ENCODE measurements around the gene CASTOR1.

Gene CASTOR1

GRCh38 chr22:30277547-30278344 is 11.6 kb downstream of the CASTOR1 start:
- no peaks in the 10 kb centered on the region for H3K36me3 ChIP-seq (ENCODE audit: control insufficient read depth, insufficient read depth, low read length)
- H3K4me3 ChIP-seq (ENCODE audit: low read length) = no peak overlapping the region
- H4K5ac ChIP-seq (ENCODE audit: low read length) = no peak overlapping the region
- H3K23ac ChIP-seq (ENCODE audit: low read length) = no peak overlapping the region
- no peak overlapping the region for H3K27ac ChIP-seq (ENCODE audit: low read depth, low read length)
- H3K4me1 ChIP-seq (ENCODE audit: control insufficient read depth, low read depth, low read length) = no peaks in the 10 kb centered on the region
- no peak overlapping the region for H2BK120ac ChIP-seq (ENCODE audit: low read depth, low read length)
- no peak overlapping the region for H3K4ac ChIP-seq (ENCODE audit: low read depth, low read length)
- H3K79me2 ChIP-seq (ENCODE audit: control insufficient read depth, insufficient read depth, low read length) = no peaks in the 10 kb centered on the region
- H3K79me1 ChIP-seq (ENCODE audit: low read length) = no peaks in the 10 kb centered on the region
- H2AK5ac ChIP-seq (ENCODE audit: low read length) = no peak overlapping the region
- H3K9ac ChIP-seq (ENCODE audit: low read length) = no peak overlapping the region
- no peak overlapping the region for H3K18ac ChIP-seq (ENCODE audit: low read length)
- H3K4me2 ChIP-seq (ENCODE audit: low read length) = no peak overlapping the region
- no peak for DNase-seq
- H4K8ac ChIP-seq (ENCODE audit: low read depth, low read length) = no peak overlapping the region
- no peaks in the 10 kb centered on the region for H3K27me3 ChIP-seq (ENCODE audit: insufficient read depth, low read length, poor library complexity)
- no peak overlapping the region for H2BK15ac ChIP-seq (replicated peaks; ENCODE audit: low read depth)
- peak overlapping the region; percentile 50 for H3K56ac ChIP-seq (ENCODE audit: low read length)
- no CpG with 5 or more reads among the region's 14 CpGs for WGBS (ENCODE audit: extremely low coverage, insufficient coverage, low lambda C conversion rate)
- H2BK5ac ChIP-seq (ENCODE audit: low read length) = no peak overlapping the region

- Histone ChIP-seq H2BK120ac (ENCODE audit: low read depth, low read length) (no peak overlapping the region), H3K4me1 (ENCODE audit: control insufficient read depth, low read depth, low read length) (no peaks in the 10 kb centered on the region), H2BK15ac (replicated peaks; ENCODE audit: low read depth) (no peak overlapping the region), H2AK5ac (ENCODE audit: low read length) (no peak overlapping the region), H3K56ac (ENCODE audit: low read length) (no peak overlapping the region), H3K79me1 (ENCODE audit: low read length) (no peaks in the 10 kb centered on the region), H3K79me2 (ENCODE audit: control insufficient read depth, insufficient read depth, low read length) (no peaks in the 10 kb centered on the region), H3K27me3 (ENCODE audit: insufficient read depth, low read length, poor library complexity) (no peaks in the 10 kb centered on the region), H4K8ac (ENCODE audit: low read depth, low read length) (no peak overlapping the region), H3K4ac (ENCODE audit: low read depth, low read length) (no peak overlapping the region), H3K27ac (ENCODE audit: low read depth, low read length) (no peak overlapping the region), H4K5ac (ENCODE audit: low read length) (no peak overlapping the region), H3K9ac (ENCODE audit: low read length) (no peak overlapping the region), H3K4me3 (ENCODE audit: low read length) (no peak overlapping the region), H3K4me2 (ENCODE audit: low read length) (no peak overlapping the region), H3K36me3 (ENCODE audit: control insufficient read depth, insufficient read depth, low read length) (no peaks in the 10 kb centered on the region), H2BK5ac (ENCODE audit: low read length) (no peak overlapping the region), H3K23ac (ENCODE audit: low read length) (no peak overlapping the region), H3K18ac (ENCODE audit: low read length) (no peak overlapping the region)
- WGBS (ENCODE audit: extremely low coverage, insufficient coverage, low lambda C conversion rate) = no CpG with 5 or more reads among the region's 8 CpGs
- DNase-seq = no peak
Measured at GRCh38 chr22:30276039-30276438, 13.3 kb downstream of the CASTOR1 start.

GRCh38 chr22:30275625-30276024 is 13.7 kb downstream of the CASTOR1 start:
- Histone ChIP-seq H3K27ac (ENCODE audit: low read depth, low read length) (no peak overlapping the region), H3K27me3 (ENCODE audit: insufficient read depth, low read length, poor library complexity) (no peaks in the 10 kb centered on the region), H2BK120ac (ENCODE audit: low read depth, low read length) (no peak overlapping the region), H3K4me2 (ENCODE audit: low read length) (no peak overlapping the region), H4K8ac (ENCODE audit: low read depth, low read length) (no peak overlapping the region), H4K5ac (ENCODE audit: low read length) (no peak overlapping the region), H3K4me1 (ENCODE audit: control insufficient read depth, low read depth, low read length) (no peaks in the 10 kb centered on the region), H3K23ac (ENCODE audit: low read length) (no peak overlapping the region), H2AK5ac (ENCODE audit: low read length) (no peak overlapping the region), H2BK5ac (ENCODE audit: low read length) (no peak overlapping the region), H3K79me2 (ENCODE audit: control insufficient read depth, insufficient read depth, low read length) (no peaks in the 10 kb centered on the region), H3K18ac (ENCODE audit: low read length) (no peak overlapping the region), H3K56ac (ENCODE audit: low read length) (no peak overlapping the region), H3K79me1 (ENCODE audit: low read length) (no peaks in the 10 kb centered on the region), H3K4me3 (ENCODE audit: low read length) (no peak overlapping the region), H3K4ac (ENCODE audit: low read depth, low read length) (no peak overlapping the region), H3K36me3 (ENCODE audit: control insufficient read depth, insufficient read depth, low read length) (no peaks in the 10 kb centered on the region), H2BK15ac (replicated peaks; ENCODE audit: low read depth) (no peak overlapping the region), H3K9ac (ENCODE audit: low read length) (no peak overlapping the region)
- DNase-seq = peak; percentile 65
- WGBS (ENCODE audit: extremely low coverage, insufficient coverage, low lambda C conversion rate) = no CpG with 5 or more reads among the region's 8 CpGs

- no peak overlapping the region for H3K4ac ChIP-seq (ENCODE audit: low read depth, low read length)
- H3K27ac ChIP-seq (ENCODE audit: low read depth, low read length) = no peak overlapping the region
- no peak overlapping the region for H2BK15ac ChIP-seq (replicated peaks; ENCODE audit: low read depth)
- H4K8ac ChIP-seq (ENCODE audit: low read depth, low read length) = no peak overlapping the region
- H2AK5ac ChIP-seq (ENCODE audit: low read length) = no peak overlapping the region
- no peak overlapping the region for H3K23ac ChIP-seq (ENCODE audit: low read length)
- H2BK120ac ChIP-seq (ENCODE audit: low read depth, low read length) = no peak overlapping the region
- H3K36me3 ChIP-seq (ENCODE audit: control insufficient read depth, insufficient read depth, low read length) = no peaks in the 10 kb centered on the region
- no peaks in the 10 kb centered on the region for H3K79me1 ChIP-seq (ENCODE audit: low read length)
- no peak overlapping the region for H3K4me2 ChIP-seq (ENCODE audit: low read length)
- WGBS (ENCODE audit: extremely low coverage, insufficient coverage, low lambda C conversion rate) = no CpG with 5 or more reads among the region's 9 CpGs
- H4K5ac ChIP-seq (ENCODE audit: low read length) = no peak overlapping the region
- H3K56ac ChIP-seq (ENCODE audit: low read length) = no peak overlapping the region
- no peaks in the 10 kb centered on the region for H3K4me1 ChIP-seq (ENCODE audit: control insufficient read depth, low read depth, low read length)
- H3K18ac ChIP-seq (ENCODE audit: low read length) = no peak overlapping the region
- H2BK5ac ChIP-seq (ENCODE audit: low read length) = no peak overlapping the region
- no peaks in the 10 kb centered on the region for H3K27me3 ChIP-seq (ENCODE audit: insufficient read depth, low read length, poor library complexity)
- H3K79me2 ChIP-seq (ENCODE audit: control insufficient read depth, insufficient read depth, low read length) = no peaks in the 10 kb centered on the region
- no peak for DNase-seq
- no peak overlapping the region for H3K9ac ChIP-seq (ENCODE audit: low read length)
- H3K4me3 ChIP-seq (ENCODE audit: low read length) = no peak overlapping the region
Measured at GRCh38 chr22:30274437-30274812, 14.9 kb downstream of the CASTOR1 start.

GRCh38 chr22:30273711-30274436 is 15.4 kb downstream of the CASTOR1 start:
- no peaks in the 10 kb centered on the region for H3K79me1 ChIP-seq (ENCODE audit: low read length)
- H2BK120ac ChIP-seq (ENCODE audit: low read depth, low read length) = no peak overlapping the region
- H3K27ac ChIP-seq (ENCODE audit: low read depth, low read length) = no peak overlapping the region
- H2BK15ac ChIP-seq (replicated peaks; ENCODE audit: low read depth) = no peak overlapping the region
- WGBS (ENCODE audit: extremely low coverage, insufficient coverage, low lambda C conversion rate) = no CpG with 5 or more reads among the region's 10 CpGs
- DNase-seq = no peak
- H3K9ac ChIP-seq (ENCODE audit: low read length) = no peak overlapping the region
- H3K23ac ChIP-seq (ENCODE audit: low read length) = no peak overlapping the region
- H3K79me2 ChIP-seq (ENCODE audit: control insufficient read depth, insufficient read depth, low read length) = no peaks in the 10 kb centered on the region
- H3K56ac ChIP-seq (ENCODE audit: low read length) = no peak overlapping the region
- no peaks in the 10 kb centered on the region for H3K36me3 ChIP-seq (ENCODE audit: control insufficient read depth, insufficient read depth, low read length)
- no peak overlapping the region for H4K8ac ChIP-seq (ENCODE audit: low read depth, low read length)
- no peak overlapping the region for H2BK5ac ChIP-seq (ENCODE audit: low read length)
- H3K27me3 ChIP-seq (ENCODE audit: insufficient read depth, low read length, poor library complexity) = no peaks in the 10 kb centered on the region
- no peak overlapping the region for H3K4me3 ChIP-seq (ENCODE audit: low read length)
- H3K4ac ChIP-seq (ENCODE audit: low read depth, low read length) = no peak overlapping the region
- no peaks in the 10 kb centered on the region for H3K4me1 ChIP-seq (ENCODE audit: control insufficient read depth, low read depth, low read length)
- H3K4me2 ChIP-seq (ENCODE audit: low read length) = no peak overlapping the region
- H4K5ac ChIP-seq (ENCODE audit: low read length) = no peak overlapping the region
- no peak overlapping the region for H3K18ac ChIP-seq (ENCODE audit: low read length)
- H2AK5ac ChIP-seq (ENCODE audit: low read length) = no peak overlapping the region

Measured in mesendoderm (in vitro differentiated cells).